CD4-positive, alpha-beta T cell (primary cell): ENCODE data around the gene GPR83. TPM values are rescaled to one million over a fixed set of nuclear protein-coding genes. Genes with fewer than 3 reads are reported as not detected.
"Not testable (repeated sequence)": the region's sequence is repeated elsewhere in the genome, so short reads cannot be mapped to it uniquely, and the experiment has no call there.

Experiments
- ATAC-seq: fragments of 200-7000 bp; cut with Tn5 transposase; one replicate; pipeline ENCODE4 v1.10.0; 2022; ENCODE audit warnings: mild to moderate bottlenecking; ENCODE audit not compliant: poor library complexity
- CTCF ChIA-PET: fragments of 350-600 bp; sonication (Branson Sonifier 250); formaldehyde crosslinking; loops from one replicate; lab custom pipeline; 2021; ENCODE audit warnings: antibody characterized with exemption, inconsistent platforms; lab: Charles Lee
- POLR2A ChIA-PET: fragments of 350-600 bp; sonication (Branson Sonifier 250); formaldehyde crosslinking; loops from one replicate; lab custom pipeline; 2021; ENCODE audit warnings: antibody characterized with exemption, inconsistent platforms; lab: Charles Lee
- DNase-seq, 14 experiments: peaks; one replicate each; pipeline ENCODE4 v3.0.0-alpha.2; 2013 to 2020; ENCODE audit warnings: mixed read lengths in 2 of 14
- H3K27ac ChIP-seq, 2 donors: one replicate each; pipeline versions ENCODE4 v1.5.1 to v1.7.0; 2013; ENCODE audit warnings: low read length in 2 of 2, low read depth in 1 of 2, mild to moderate bottlenecking in 1 of 2
- H3K27me3 ChIP-seq, 2 experiments: 1 replicate in 1 of 2; 2 replicates in 1 of 2; pipeline versions ENCODE4 v1.6.1 to v1.7.0; 2013; ENCODE audit warnings: low read length in 2 of 2, control low read depth in 1 of 2, mild to moderate bottlenecking in 1 of 2, moderate library complexity in 1 of 2; ENCODE audit not compliant: insufficient read depth in 2 of 2, control insufficient read depth in 1 of 2
- H3K36me3 ChIP-seq: one replicate; pipeline ENCODE4 v1.6.1; 2013; ENCODE audit warnings: low read length, control low read depth; ENCODE audit not compliant: insufficient read depth
- H3K4me1 ChIP-seq: one replicate; pipeline ENCODE4 v1.6.1; 2013; ENCODE audit warnings: low read length, control low read depth; ENCODE audit not compliant: insufficient read depth
- H3K4me3 ChIP-seq: one replicate; pipeline ENCODE4 v1.5.1; 2013; ENCODE audit warnings: mild to moderate bottlenecking, low read length, moderate library complexity
- H3K9me3 ChIP-seq, 2 experiments: 1 replicate in 1 of 2; 2 replicates in 1 of 2; pipeline versions ENCODE4 v1.6.1 to v1.7.0; 2013; ENCODE audit warnings: low read length in 2 of 2, mild to moderate bottlenecking in 2 of 2, control low read depth in 1 of 2, moderate library complexity in 1 of 2; ENCODE audit not compliant: control insufficient read depth in 1 of 2, insufficient read depth in 1 of 2
- H3K27ac Mint-ChIP-seq: one replicate; pipeline ENCODE4 v1.8.0; 2020; ENCODE audit warnings: mixed read lengths
- H3K27me3 Mint-ChIP-seq: one replicate; pipeline ENCODE4 v1.8.0; 2021; ENCODE audit warnings: mixed read lengths
- H3K36me3 Mint-ChIP-seq: one replicate; pipeline ENCODE4 v1.8.0; 2021; ENCODE audit warnings: low read depth, mixed read lengths
- H3K4me1 Mint-ChIP-seq: one replicate; pipeline ENCODE4 v1.8.0; 2021; ENCODE audit warnings: low read depth, mixed read lengths
- H3K4me3 Mint-ChIP-seq: one replicate; pipeline ENCODE4 v1.8.0; 2020; ENCODE audit warnings: mild to moderate bottlenecking, mixed read lengths
- H3K9me3 Mint-ChIP-seq: one replicate; pipeline ENCODE4 v1.8.0; 2020; ENCODE audit warnings: mixed read lengths
- intact Hi-C, 2 experiments: fragments of 100-400 bp; cut with DNase I in 1 of 2; cut with micrococcal nuclease in 1 of 2; formaldehyde crosslinking; loops; one replicate each; pipeline versions ENCODE4 v1.15.1 to v1.9.0; 2023 to 2025; cut with DNase I, micrococcal nuclease
- total RNA-seq, 174 experiments: library from RNA in 2 of 174; stranded (reverse) in 2 of 174; gene quantifications; one replicate each; pipeline ENCODE4 v1.2.3 and lab custom pipeline; 2021 to 2026
- TF ChIP-seq, protein P1 (sequence below): fragments of 200-600 bp; IDR thresholded peaks from one replicate; pipeline ENCODE4 v1.8.0; 2022; ENCODE audit warnings: antibody characterized with exemption, mild to moderate bottlenecking

Gene GPR83
- total RNA-seq, 2 experiments from 2014 or later = 0.11 TPM; not detected in 1

DNA sequence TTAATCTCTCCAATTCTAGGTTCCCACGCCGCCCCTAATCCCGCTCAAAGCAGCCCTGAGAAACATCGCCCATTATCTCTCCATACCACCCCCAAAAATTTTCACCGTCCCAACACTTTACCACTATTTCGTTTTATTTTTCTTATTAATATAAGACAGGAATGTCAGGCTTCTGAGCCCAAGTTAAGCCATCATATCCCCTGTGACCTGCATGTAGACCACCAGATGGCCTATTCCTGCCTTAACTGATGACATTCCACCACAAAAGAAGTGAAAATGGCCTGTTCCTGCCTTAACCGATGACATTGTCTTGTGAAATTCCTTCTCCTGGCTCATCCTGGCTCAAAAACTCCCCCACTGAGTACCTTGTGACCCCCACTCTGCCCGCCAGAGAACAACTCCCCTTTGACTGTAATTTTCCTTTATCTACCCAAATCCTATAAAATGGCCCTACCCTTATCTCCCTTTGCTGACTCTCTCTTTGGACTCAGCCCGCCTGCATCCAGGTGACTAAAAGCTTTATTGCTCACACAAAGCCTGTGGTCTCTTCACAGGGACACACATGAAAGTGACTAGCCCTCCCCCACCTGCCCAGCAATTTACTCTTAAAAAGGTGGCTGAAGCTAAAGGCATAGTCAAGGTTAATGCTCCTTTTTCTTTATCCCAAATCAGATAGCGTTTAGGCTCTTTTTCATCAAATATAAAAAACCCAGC lies 50.2 kb downstream of the GPR83 start:
- H3K27me3 ChIP-seq, H3K27ac ChIP-seq, H3K4me3 Mint-ChIP-seq, H3K36me3 Mint-ChIP-seq, H3K4me3 ChIP-seq, H3K27ac Mint-ChIP-seq, CTCF ChIA-PET, ATAC-seq, H3K9me3 Mint-ChIP-seq, H3K36me3 ChIP-seq, intact Hi-C loops, H3K4me1 Mint-ChIP-seq, POLR2A ChIA-PET, H3K4me1 ChIP-seq, H3K9me3 ChIP-seq, DNase-seq: not testable (repeated sequence)
- peaks cover 16% of the 10 kb centered on the region for H3K27me3 Mint-ChIP-seq

DNA sequence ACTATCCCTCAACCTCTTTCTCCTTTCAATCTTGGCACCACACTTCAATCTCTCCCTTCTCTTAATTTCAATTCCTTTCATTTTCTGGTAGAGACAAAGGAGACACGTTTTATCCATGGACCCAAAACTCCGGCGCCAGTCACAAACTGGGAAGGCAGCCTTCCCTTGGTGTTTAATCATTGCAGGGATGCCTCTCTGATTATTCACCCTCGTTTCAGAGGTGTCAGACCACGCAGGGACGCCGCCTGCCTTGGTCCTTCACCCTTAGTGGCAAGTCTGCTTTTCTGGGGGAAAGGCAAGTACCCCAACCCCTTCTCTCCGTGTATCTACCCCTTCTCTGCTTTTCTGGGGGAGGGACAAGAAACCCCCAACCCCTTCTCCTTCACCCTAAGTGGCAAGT lies 54.9 kb downstream of the GPR83 start:
- DNase-seq, intact Hi-C loops, H3K27ac ChIP-seq, H3K27me3 ChIP-seq, ATAC-seq, POLR2A ChIA-PET, H3K36me3 ChIP-seq, CTCF ChIA-PET, H3K36me3 Mint-ChIP-seq, H3K4me3 Mint-ChIP-seq, H3K27me3 Mint-ChIP-seq, H3K4me1 Mint-ChIP-seq, H3K9me3 Mint-ChIP-seq, H3K4me1 ChIP-seq, H3K9me3 ChIP-seq, H3K4me3 ChIP-seq, H3K27ac Mint-ChIP-seq: not testable (repeated sequence)

DNA sequence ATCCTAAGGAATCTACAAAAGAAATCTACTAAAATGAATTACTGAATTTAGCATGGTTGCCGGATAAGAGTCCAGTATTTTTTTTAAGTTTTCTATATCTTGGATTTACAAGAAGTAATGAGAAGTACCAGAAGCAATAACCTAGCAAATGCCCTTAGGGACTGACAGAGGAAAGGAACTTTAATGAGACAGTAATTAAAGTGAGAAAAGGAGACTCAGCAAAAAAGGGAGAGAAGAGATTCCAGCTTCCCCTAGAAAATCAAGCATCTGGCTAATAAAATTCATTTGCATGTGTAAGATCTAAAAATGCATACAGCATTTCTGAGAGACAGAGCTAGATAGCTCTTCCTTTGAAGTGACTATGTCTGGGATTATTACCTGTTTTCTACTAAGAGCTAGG lies 57.7 kb downstream of the GPR83 start:
- H3K4me1 Mint-ChIP-seq = no peaks in the 10 kb centered on the region
- ATAC-seq (no peak), DNase-seq (no peak)
- Histone ChIP-seq H3K36me3 (no peaks in the 10 kb centered on the region), H3K4me3 (no peak overlapping the region), H3K27ac (no peak overlapping the region), H3K4me1 (no peaks in the 10 kb centered on the region), H3K27me3 (peaks cover 0 to 2% of the 10 kb centered on the region in 2 experiments), H3K9me3 (peaks cover 0 to 5% of the 10 kb centered on the region in 2 experiments)
- TF ChIP-seq, protein P1, sequence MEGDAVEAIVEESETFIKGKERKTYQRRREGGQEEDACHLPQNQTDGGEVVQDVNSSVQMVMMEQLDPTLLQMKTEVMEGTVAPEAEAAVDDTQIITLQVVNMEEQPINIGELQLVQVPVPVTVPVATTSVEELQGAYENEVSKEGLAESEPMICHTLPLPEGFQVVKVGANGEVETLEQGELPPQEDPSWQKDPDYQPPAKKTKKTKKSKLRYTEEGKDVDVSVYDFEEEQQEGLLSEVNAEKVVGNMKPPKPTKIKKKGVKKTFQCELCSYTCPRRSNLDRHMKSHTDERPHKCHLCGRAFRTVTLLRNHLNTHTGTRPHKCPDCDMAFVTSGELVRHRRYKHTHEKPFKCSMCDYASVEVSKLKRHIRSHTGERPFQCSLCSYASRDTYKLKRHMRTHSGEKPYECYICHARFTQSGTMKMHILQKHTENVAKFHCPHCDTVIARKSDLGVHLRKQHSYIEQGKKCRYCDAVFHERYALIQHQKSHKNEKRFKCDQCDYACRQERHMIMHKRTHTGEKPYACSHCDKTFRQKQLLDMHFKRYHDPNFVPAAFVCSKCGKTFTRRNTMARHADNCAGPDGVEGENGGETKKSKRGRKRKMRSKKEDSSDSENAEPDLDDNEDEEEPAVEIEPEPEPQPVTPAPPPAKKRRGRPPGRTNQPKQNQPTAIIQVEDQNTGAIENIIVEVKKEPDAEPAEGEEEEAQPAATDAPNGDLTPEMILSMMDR = no peak
- intact Hi-C loops = no loop called here
- CTCF ChIA-PET = no interaction called here
- peaks cover 2% of the 10 kb centered on the region for H3K27me3 Mint-ChIP-seq
- no peaks in the 10 kb centered on the region for H3K36me3 Mint-ChIP-seq
- H3K4me3 Mint-ChIP-seq = no peak overlapping the region
- H3K27ac Mint-ChIP-seq = no peak overlapping the region
- POLR2A ChIA-PET = no interaction called here
- no peaks in the 10 kb centered on the region for H3K9me3 Mint-ChIP-seq

DNA sequence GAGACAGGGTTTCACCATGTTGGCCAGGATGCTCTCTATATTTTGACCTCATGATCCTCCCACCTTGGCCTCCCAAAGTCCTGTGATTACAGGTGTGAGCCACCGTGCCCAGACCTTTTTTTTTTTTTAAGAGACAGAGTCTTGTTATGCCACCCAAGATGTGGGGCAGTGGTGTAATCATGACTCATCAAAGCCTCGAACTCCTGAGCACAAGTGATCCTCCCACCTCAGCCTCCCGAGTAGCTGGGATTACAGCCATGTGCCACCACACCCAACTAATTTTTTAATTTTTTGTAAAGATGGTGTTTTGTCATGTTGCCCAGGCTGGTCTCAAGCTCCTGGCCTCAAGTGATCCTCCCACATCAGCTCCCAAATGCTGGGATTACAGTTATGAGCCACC lies 59.0 kb downstream of the GPR83 start:
- Histone ChIP-seq H3K4me1 (no peaks in the 10 kb centered on the region), H3K36me3 (no peaks in the 10 kb centered on the region), H3K27ac (no peak overlapping the region), H3K4me3 (no peak overlapping the region), H3K27me3 (peaks cover 0 to 4% of the 10 kb centered on the region in 2 experiments), H3K9me3 (peaks cover 0 to 5% of the 10 kb centered on the region in 2 experiments)
- POLR2A ChIA-PET = no interaction called here
- Mint-ChIP-seq H3K27me3 (peaks cover 11% of the 10 kb centered on the region), H3K4me3 (no peak overlapping the region), H3K9me3 (no peaks in the 10 kb centered on the region), H3K36me3 (no peaks in the 10 kb centered on the region), H3K4me1 (no peaks in the 10 kb centered on the region), H3K27ac (no peak overlapping the region)
- ATAC-seq (no peak), DNase-seq (no peak)
- TF ChIP-seq, protein P1 = no peak
- intact Hi-C loops = no loop called here
- CTCF ChIA-PET = no interaction called here
